ENCODE measurements around the gene APBA2. TPM values are rescaled to one million over a fixed set of nuclear protein-coding genes. Genes with fewer than 3 reads are reported as not detected.
A peak's percentile ranks its signal among the peaks of the same experiment; 100 is the strongest.

APBA2 gene
- total RNA-seq, 5 donors from 2014 or later (not counting 1 experiment from before 2014, with no cell fraction given) = 78.9 to 118 (median 94.9) TPM

DNA sequence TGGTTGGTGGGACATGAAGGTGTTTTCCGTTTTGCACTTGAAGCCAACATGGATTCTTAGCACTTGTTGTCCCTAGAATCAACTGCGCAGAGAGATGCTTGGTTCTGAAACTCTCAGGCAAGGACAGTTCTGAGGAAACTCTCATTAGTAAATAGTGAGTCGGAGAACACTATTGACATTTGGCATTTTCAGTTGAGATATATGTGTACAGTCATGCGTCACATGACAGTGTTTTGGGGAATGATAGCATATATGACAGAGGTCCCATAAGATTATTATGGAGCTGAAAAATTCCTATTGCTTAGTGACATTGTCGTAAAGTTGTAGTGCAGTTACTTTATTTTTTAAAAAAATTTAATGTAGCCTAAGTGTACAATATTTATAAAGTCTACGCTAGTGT, 5.8 kb downstream of the APBA2 start:
- Mint-ChIP-seq H3K36me3 (peaks cover 4% of the 10 kb centered on the region), H3K9me3 (no peaks in the 10 kb centered on the region), H3K4me3 (peak overlapping the region in 2 of 3 donors; percentile 74 to 89), H3K27ac (peak overlapping the region; percentile 99 to 100), H3K4me1 (peaks cover 74 to 82% (median 80%) of the 10 kb centered on the region in 3 donors), H3K27me3 (peaks cover 0 to 3% of the 10 kb centered on the region in 2 donors)
- no peaks in the 10 kb centered on the region for H3K36me3 ChIP-seq (ENCODE audit: control insufficient read depth in 2 of 2, extremely low read depth in 1 of 2, insufficient read depth in 1 of 2, low read length in 1 of 2)
- H3K27me3 ChIP-seq (replicated peaks in 1 of 2; ENCODE audit: control insufficient read depth in 2 of 2, extremely low read depth in 1 of 2, insufficient read depth in 2 of 2, low read length in 1 of 2) = peaks cover 0 to 1% of the 10 kb centered on the region in 2 experiments
- H3K9me3 ChIP-seq = no peaks in the 10 kb centered on the region
- no peak overlapping the region for H3K4me3 ChIP-seq (ENCODE audit: control insufficient read depth in 1 of 2, extremely low read depth in 1 of 2, low read length in 1 of 2)
- H3K4me1 ChIP-seq (ENCODE audit: control insufficient read depth in 1 of 2, extremely low read depth in 1 of 2, insufficient read depth in 2 of 2, low read length in 2 of 2) = peaks cover 20 to 73% of the 10 kb centered on the region in 2 experiments
- DNase-seq (no peak), ATAC-seq (replicated peaks in 1 of 4) (no peak)
- 95% methylated on average over 4 of the region's 6 CpGs for WGBS (ENCODE audit: insufficient coverage)
- CTCF ChIA-PET = no interaction called here
- H3K27ac ChIP-seq (ENCODE audit: low read length) = peak overlapping the region; percentile 88
- POLR2A ChIA-PET = no interaction called here

GRCh38 chr15:28892789-28893610, 7.2 kb downstream of the APBA2 start:
- Mint-ChIP-seq H3K4me1 (peaks cover 75 to 81% (median 79%) of the 10 kb centered on the region in 3 donors), H3K27ac (peak overlapping the region; percentile 29 to 81), H3K36me3 (peaks cover 7% of the 10 kb centered on the region), H3K9me3 (no peaks in the 10 kb centered on the region), H3K27me3 (no peaks in the 10 kb centered on the region), H3K4me3 (peak overlapping the region in 1 of 3 donors; percentile 30)
- 76% methylated on average over 9 of the region's 12 CpGs for WGBS (ENCODE audit: insufficient coverage)
- peaks cover 16 to 60% of the 10 kb centered on the region in 2 experiments for H3K4me1 ChIP-seq (ENCODE audit: control insufficient read depth in 1 of 2, extremely low read depth in 1 of 2, insufficient read depth in 2 of 2, low read length in 2 of 2)
- ATAC-seq (replicated peaks in 1 of 4) (no peak), DNase-seq (no peak)
- no peaks in the 10 kb centered on the region for H3K27me3 ChIP-seq (replicated peaks in 1 of 2; ENCODE audit: control insufficient read depth in 2 of 2, extremely low read depth in 1 of 2, insufficient read depth in 2 of 2, low read length in 1 of 2)
- H3K36me3 ChIP-seq (ENCODE audit: control insufficient read depth in 2 of 2, extremely low read depth in 1 of 2, insufficient read depth in 1 of 2, low read length in 1 of 2) = no peaks in the 10 kb centered on the region
- no peaks in the 10 kb centered on the region for H3K9me3 ChIP-seq
- H3K4me3 ChIP-seq (ENCODE audit: control insufficient read depth in 1 of 2, extremely low read depth in 1 of 2, low read length in 1 of 2) = no peak overlapping the region
- CTCF ChIA-PET = no interaction called here
- POLR2A ChIA-PET = no interaction called here
- H3K27ac ChIP-seq (ENCODE audit: low read length) = no peak overlapping the region

GRCh38 chr15:28894631-28895030, 8.9 kb downstream of the APBA2 start:
- Mint-ChIP-seq H3K27me3 (no peaks in the 10 kb centered on the region), H3K36me3 (peaks cover 5% of the 10 kb centered on the region), H3K4me1 (peaks cover 75 to 81% (median 79%) of the 10 kb centered on the region in 3 donors), H3K4me3 (no peak overlapping the region), H3K27ac (peak overlapping the region in 1 of 2 donors; percentile 44), H3K9me3 (no peaks in the 10 kb centered on the region)
- Histone ChIP-seq H3K4me1 (ENCODE audit: control insufficient read depth in 1 of 2, extremely low read depth in 1 of 2, insufficient read depth in 2 of 2, low read length in 2 of 2) (peaks cover 15 to 55% of the 10 kb centered on the region in 2 experiments), H3K27me3 (replicated peaks in 1 of 2; ENCODE audit: control insufficient read depth in 2 of 2, extremely low read depth in 1 of 2, insufficient read depth in 2 of 2, low read length in 1 of 2) (no peaks in the 10 kb centered on the region), H3K4me3 (ENCODE audit: control insufficient read depth in 1 of 2, extremely low read depth in 1 of 2, low read length in 1 of 2) (no peak overlapping the region), H3K9me3 (no peaks in the 10 kb centered on the region), H3K27ac (ENCODE audit: low read length) (no peak overlapping the region), H3K36me3 (ENCODE audit: control insufficient read depth in 2 of 2, extremely low read depth in 1 of 2, insufficient read depth in 1 of 2, low read length in 1 of 2) (no peaks in the 10 kb centered on the region)
- DNase-seq (no peak), ATAC-seq (replicated peaks in 1 of 4) (no peak)
- POLR2A ChIA-PET = no interaction called here
- CTCF ChIA-PET = no interaction called here
- 92% methylated on average over 9 of the region's 13 CpGs for WGBS (ENCODE audit: insufficient coverage)

GRCh38 chr15:28895146-28895545, 9.4 kb downstream of the APBA2 start:
- ATAC-seq (replicated peaks in 1 of 4) (no peak), DNase-seq (no peak)
- no peaks in the 10 kb centered on the region for H3K9me3 Mint-ChIP-seq
- H3K4me3 Mint-ChIP-seq = no peak overlapping the region
- Histone ChIP-seq H3K4me3 (ENCODE audit: control insufficient read depth in 1 of 2, extremely low read depth in 1 of 2, low read length in 1 of 2) (no peak overlapping the region), H3K4me1 (ENCODE audit: control insufficient read depth in 1 of 2, extremely low read depth in 1 of 2, insufficient read depth in 2 of 2, low read length in 2 of 2) (peaks cover 9 to 50% of the 10 kb centered on the region in 2 experiments), H3K27ac (ENCODE audit: low read length) (no peak overlapping the region), H3K27me3 (replicated peaks in 1 of 2; ENCODE audit: control insufficient read depth in 2 of 2, extremely low read depth in 1 of 2, insufficient read depth in 2 of 2, low read length in 1 of 2) (no peaks in the 10 kb centered on the region), H3K36me3 (ENCODE audit: control insufficient read depth in 2 of 2, extremely low read depth in 1 of 2, insufficient read depth in 1 of 2, low read length in 1 of 2) (no peaks in the 10 kb centered on the region), H3K9me3 (no peaks in the 10 kb centered on the region)
- ChIA-PET POLR2A (no interaction called here), CTCF (no interaction called here)
- H3K27ac Mint-ChIP-seq = no peak overlapping the region
- peaks cover 5% of the 10 kb centered on the region for H3K36me3 Mint-ChIP-seq
- H3K4me1 Mint-ChIP-seq = peaks cover 74 to 79% (median 79%) of the 10 kb centered on the region in 3 donors
- H3K27me3 Mint-ChIP-seq = no peaks in the 10 kb centered on the region
- 90% methylated on average over 10 of the region's 13 CpGs for WGBS (ENCODE audit: insufficient coverage)

DNA sequence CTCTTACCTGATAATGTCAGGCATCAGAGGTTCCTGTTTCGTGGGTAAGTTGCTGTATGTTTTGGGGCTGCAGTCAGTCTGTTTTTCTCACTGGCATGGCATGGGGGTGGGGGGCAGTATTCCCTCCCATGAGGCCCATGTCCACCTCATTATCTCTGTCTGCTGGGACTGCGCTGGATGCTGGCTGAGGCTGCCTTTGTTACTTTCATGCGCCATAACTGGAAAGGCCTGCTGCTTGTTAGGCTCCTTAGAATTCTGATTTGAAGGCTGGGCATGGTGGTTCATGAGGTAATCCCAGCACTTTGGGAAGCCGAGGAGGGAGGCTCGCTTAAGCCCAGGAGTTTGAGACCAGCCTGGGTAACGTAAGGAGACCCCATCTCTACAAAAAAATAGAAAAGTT, 9.8 kb downstream of the APBA2 start:
- Histone ChIP-seq H3K4me3 (ENCODE audit: control insufficient read depth in 1 of 2, extremely low read depth in 1 of 2, low read length in 1 of 2) (no peak overlapping the region), H3K4me1 (ENCODE audit: control insufficient read depth in 1 of 2, extremely low read depth in 1 of 2, insufficient read depth in 2 of 2, low read length in 2 of 2) (peaks cover 8 to 49% of the 10 kb centered on the region in 2 experiments), H3K9me3 (no peaks in the 10 kb centered on the region), H3K27ac (ENCODE audit: low read length) (no peak overlapping the region), H3K27me3 (replicated peaks in 1 of 2; ENCODE audit: control insufficient read depth in 2 of 2, extremely low read depth in 1 of 2, insufficient read depth in 2 of 2, low read length in 1 of 2) (no peaks in the 10 kb centered on the region), H3K36me3 (ENCODE audit: control insufficient read depth in 2 of 2, extremely low read depth in 1 of 2, insufficient read depth in 1 of 2, low read length in 1 of 2) (no peaks in the 10 kb centered on the region)
- DNase-seq (no peak), ATAC-seq (replicated peaks in 1 of 4) (no peak)
- POLR2A ChIA-PET = interaction anchor here in 1 of 2 donors (0.6 kb wide), 1 partner anchor 37 kb away, joined by 3 read pairs; no protein-coding TSS in a partner anchor
- Mint-ChIP-seq H3K27ac (peak overlapping the region in 1 of 2 donors; percentile 39), H3K4me1 (peaks cover 73 to 79% (median 79%) of the 10 kb centered on the region in 3 donors), H3K4me3 (no peak overlapping the region), H3K9me3 (no peaks in the 10 kb centered on the region), H3K36me3 (peaks cover 5% of the 10 kb centered on the region), H3K27me3 (no peaks in the 10 kb centered on the region)
- WGBS (ENCODE audit: insufficient coverage) = 98% methylated on average over 5 of the region's 6 CpGs
- CTCF ChIA-PET = no interaction called here

- 85% methylated on average over 2 of the region's 4 CpGs for WGBS (ENCODE audit: insufficient coverage)
- H3K27me3 Mint-ChIP-seq = no peaks in the 10 kb centered on the region
- DNase-seq = no peak
- POLR2A ChIA-PET = no interaction called here
- H3K36me3 ChIP-seq (ENCODE audit: control insufficient read depth in 2 of 2, extremely low read depth in 1 of 2, insufficient read depth in 1 of 2, low read length in 1 of 2) = no peaks in the 10 kb centered on the region
- H3K27ac Mint-ChIP-seq = peak overlapping the region in 1 of 2 donors; percentile 61
- no peak for ATAC-seq (replicated peaks in 1 of 4)
- CTCF ChIA-PET = no interaction called here
- H3K4me3 ChIP-seq (ENCODE audit: control insufficient read depth in 1 of 2, extremely low read depth in 1 of 2, low read length in 1 of 2) = no peak overlapping the region
- no peaks in the 10 kb centered on the region for H3K27me3 ChIP-seq (replicated peaks in 1 of 2; ENCODE audit: control insufficient read depth in 2 of 2, extremely low read depth in 1 of 2, insufficient read depth in 2 of 2, low read length in 1 of 2)
- peaks cover 0 to 50% of the 10 kb centered on the region in 2 experiments for H3K4me1 ChIP-seq (ENCODE audit: control insufficient read depth in 1 of 2, extremely low read depth in 1 of 2, insufficient read depth in 2 of 2, low read length in 2 of 2)
- H3K4me3 Mint-ChIP-seq = no peak overlapping the region
- no peaks in the 10 kb centered on the region for H3K9me3 ChIP-seq
- H3K27ac ChIP-seq (ENCODE audit: low read length) = no peak overlapping the region
- H3K4me1 Mint-ChIP-seq = peaks cover 74 to 77% (median 76%) of the 10 kb centered on the region in 3 donors
- peaks cover 5% of the 10 kb centered on the region for H3K36me3 Mint-ChIP-seq
- no peaks in the 10 kb centered on the region for H3K9me3 Mint-ChIP-seq
These were observed 11.2 kb downstream of the APBA2 start for GRCh38 chr15:28896951-28897350.
